H9 (cell line): ENCODE measurements around the gene BEX1. TPM values are rescaled to one million over a fixed set of nuclear protein-coding genes. Genes with fewer than 3 reads are reported as not detected.

Experiments used
- DNase-seq: peaks from one replicate; pipeline ENCODE4 v3.0.0-alpha.2; 2017
- H2AFZ ChIP-seq: one replicate; pipeline ENCODE4 v1.6.1; 2013; ENCODE audit warnings: mild to moderate bottlenecking, low read length, control low read depth, moderate library complexity
- H2AK5ac ChIP-seq: 2 replicates; pipeline ENCODE4 v1.6.1; 2013; ENCODE audit warnings: low read length, control low read depth, mixed read lengths; ENCODE audit not compliant: insufficient read length
- H2BK120ac ChIP-seq: one replicate; pipeline ENCODE4 v1.6.1; 2013; ENCODE audit warnings: low read depth, mild to moderate bottlenecking, low read length, control low read depth, inconsistent platforms; ENCODE audit not compliant: poor library complexity, severe bottlenecking
- H2BK12ac ChIP-seq: 2 replicates; pipeline ENCODE4 v1.6.1; 2013; ENCODE audit warnings: low read length, control low read depth, mixed read lengths, low read depth; ENCODE audit not compliant: insufficient read length
- H2BK15ac ChIP-seq: 2 replicates; pipeline ENCODE4 v1.6.1; 2013; ENCODE audit warnings: low read depth, low read length, control low read depth
- H2BK20ac ChIP-seq: one replicate; pipeline ENCODE4 v1.6.1; 2013; ENCODE audit warnings: low read depth, mild to moderate bottlenecking, low read length, control low read depth, inconsistent platforms; ENCODE audit not compliant: poor library complexity, severe bottlenecking
- H2BK5ac ChIP-seq: 2 replicates; pipeline ENCODE4 v1.6.1; 2013; ENCODE audit warnings: low read length, control low read depth, mixed read lengths; ENCODE audit not compliant: insufficient read length
- H3K14ac ChIP-seq: 2 replicates; pipeline ENCODE4 v1.6.1; 2013; ENCODE audit warnings: low read length, control low read depth; ENCODE audit not compliant: insufficient read depth
- H3K18ac ChIP-seq: 2 replicates; pipeline ENCODE4 v1.6.1; 2013; ENCODE audit warnings: low read depth, mild to moderate bottlenecking, mixed read lengths, low read length, control low read depth; ENCODE audit not compliant: insufficient read length
- H3K23ac ChIP-seq: 2 replicates; pipeline ENCODE4 v1.6.1; 2013; ENCODE audit warnings: low read length, control low read depth, mixed read lengths, low read depth; ENCODE audit not compliant: insufficient read length
- H3K23me2 ChIP-seq: 2 replicates; pipeline ENCODE4 v1.6.1; 2013; ENCODE audit warnings: low read depth, mild to moderate bottlenecking, mixed read lengths, low read length, control low read depth; ENCODE audit not compliant: insufficient read length, poor library complexity, severe bottlenecking
- H3K27ac ChIP-seq: 2 replicates; pipeline ENCODE4 v1.5.1; 2013; ENCODE audit warnings: low read length, control low read depth, mixed read lengths, low read depth; ENCODE audit not compliant: insufficient read length
- H3K27me3 ChIP-seq: 2 replicates; pipeline ENCODE4 v1.6.1; 2013; ENCODE audit warnings: low read length, control low read depth, inconsistent platforms; ENCODE audit not compliant: insufficient read depth
- H3K4ac ChIP-seq: 2 replicates; pipeline ENCODE4 v1.6.1; 2013; ENCODE audit warnings: low read depth, mild to moderate bottlenecking, control low read depth, inconsistent platforms, low read length, moderate library complexity
- H3K4me1 ChIP-seq: 2 replicates; pipeline ENCODE4 v1.6.1; 2013; ENCODE audit warnings: low read length, control low read depth, inconsistent platforms; ENCODE audit not compliant: insufficient read depth
- H3K4me2 ChIP-seq: 2 replicates; pipeline ENCODE4 v1.6.1; 2013; ENCODE audit warnings: low read length, control low read depth, mixed read lengths; ENCODE audit not compliant: insufficient read length, insufficient read depth
- H3K56ac ChIP-seq: 2 replicates; pipeline ENCODE4 v1.6.1; 2013; ENCODE audit warnings: low read depth, mild to moderate bottlenecking, mixed read lengths, low read length, control low read depth; ENCODE audit not compliant: insufficient read length
- H3K79me1 ChIP-seq: 2 replicates; pipeline ENCODE4 v1.6.1; 2013; ENCODE audit warnings: low read depth, mild to moderate bottlenecking, moderate library complexity, low read length, control low read depth, inconsistent platforms; ENCODE audit not compliant: insufficient read depth, poor library complexity, severe bottlenecking
- H3K79me2 ChIP-seq: 2 replicates; pipeline ENCODE4 v1.6.1; 2013; ENCODE audit warnings: low read length, control low read depth, inconsistent platforms; ENCODE audit not compliant: insufficient read depth
- H3K9ac ChIP-seq: 2 replicates; pipeline ENCODE4 v1.6.1; 2013; ENCODE audit warnings: low read length, control low read depth, mixed read lengths; ENCODE audit not compliant: insufficient read length; ENCODE audit errors: extremely low read depth
- H3K9me3 ChIP-seq: one replicate; pipeline ENCODE4 v1.6.1; 2013; ENCODE audit warnings: low read depth, low read length, inconsistent platforms; ENCODE audit not compliant: control insufficient read depth
- H3T11ph ChIP-seq: one replicate; pipeline ENCODE4 v1.6.1; 2013; ENCODE audit warnings: mild to moderate bottlenecking, low read length, control low read depth, inconsistent platforms
- H4K20me1 ChIP-seq: one replicate; pipeline ENCODE4 v1.6.1; 2013; ENCODE audit not compliant: control insufficient read depth, insufficient read length, insufficient read depth
- H4K5ac ChIP-seq: 2 replicates; pipeline ENCODE4 v1.6.1; 2013; ENCODE audit warnings: low read depth, mild to moderate bottlenecking, mixed read lengths, low read length, control low read depth; ENCODE audit not compliant: insufficient read length
- H4K8ac ChIP-seq: replicated peaks from 2 replicates; pipeline ENCODE4 v1.6.1; 2013; ENCODE audit warnings: low read length, control low read depth, mixed read lengths, low read depth; ENCODE audit not compliant: insufficient read length
- H4K91ac ChIP-seq: 2 replicates; pipeline ENCODE4 v1.6.1; 2013; ENCODE audit warnings: low read depth, mild to moderate bottlenecking, moderate library complexity, mixed read lengths, low read length, control low read depth; ENCODE audit not compliant: insufficient read length
- H3K27ac Mint-ChIP-seq, 3 experiments: 2 replicates in 2 of 3; 3 replicates in 1 of 3; pipeline ENCODE4 v1.8.0; 2020 to 2021; ENCODE audit warnings: mixed read lengths in 3 of 3, mild to moderate bottlenecking in 1 of 3, moderate library complexity in 1 of 3
- H3K27me3 Mint-ChIP-seq: 2 replicates; pipeline ENCODE4 v1.8.0; 2021; ENCODE audit warnings: low read depth, mild to moderate bottlenecking, moderate library complexity, mixed read lengths
- H3K36me3 Mint-ChIP-seq, 3 experiments: 2 replicates in 2 of 3; 3 replicates in 1 of 3; pipeline ENCODE4 v1.8.0; 2020 to 2021; ENCODE audit warnings: low read depth in 3 of 3, mixed read lengths in 3 of 3; ENCODE audit not compliant: insufficient read depth in 1 of 3
- H3K4me1 Mint-ChIP-seq, 2 experiments: 2 replicates each; pipeline ENCODE4 v1.8.0; 2020; ENCODE audit warnings: mixed read lengths in 2 of 2
- H3K4me3 Mint-ChIP-seq, 2 experiments: 2 replicates in 1 of 2; 3 replicates in 1 of 2; pipeline ENCODE4 v1.8.0; 2020 to 2021; ENCODE audit warnings: mild to moderate bottlenecking in 2 of 2, mixed read lengths in 2 of 2, moderate library complexity in 1 of 2
- H3K9me3 Mint-ChIP-seq, 2 experiments: 2 replicates in 1 of 2; 3 replicates in 1 of 2; pipeline ENCODE4 v1.8.0; 2020; ENCODE audit warnings: mild to moderate bottlenecking in 2 of 2, mixed read lengths in 2 of 2, moderate library complexity in 1 of 2
- WGBS: extraction: QIAGEN DNeasy Blood & Tissue Kit; methylation state at CpG from one replicate; pipeline ENCODE4 v1.1.7; 2013; ENCODE audit warnings: missing lambda C conversion rate, low lambda C conversion rate, mixed read lengths; ENCODE audit not compliant: insufficient read length; ENCODE audit errors: extremely low coverage; 5-methylcytosine and 5-hydroxymethylcytosine counted together
- total RNA-seq: library from RNA; stranded (reverse); gene quantifications from 2 replicates; pipeline ENCODE4 v1.2.1, GENCODE V29; 2021
- TF ChIP-seq, protein P1 (sequence below): fragments of 200-600 bp; sonication (generic); conservative IDR thresholded peaks from 3 replicates; pipeline ENCODE4 v1.8.0; 2021; ENCODE audit warnings: antibody characterized with exemption, mild to moderate bottlenecking

The BEX1 gene
- total RNA-seq, 1 experiment from 2014 or later, result 51.7 TPM

GRCh38 chrX:103101299-103102042 is 37.5 kb upstream of the BEX1 start:
- Mint-ChIP-seq H3K4me3 (no peak overlapping the region), H3K27me3 (peaks cover 2% of the 10 kb centered on the region; the same call in 1 of the 2 replicates), H3K27ac (no peak overlapping the region), H3K36me3 (peaks cover 3 to 6% (median 5%) of the 10 kb centered on the region in 3 experiments; a peak in 5 of 7 replicates), H3K4me1 (peaks cover 11 to 12% of the 10 kb centered on the region in 2 experiments), H3K9me3 (peaks cover 57 to 64% of the 10 kb centered on the region in 2 experiments)
- no peaks in the 10 kb centered on the region for H3K4me1 ChIP-seq
- no peak overlapping the region for H2BK15ac ChIP-seq
- H3K79me2 ChIP-seq, result no peaks in the 10 kb centered on the region
- peaks cover 10% of the 10 kb centered on the region for H3K9me3 ChIP-seq
- no peak overlapping the region for H3K18ac ChIP-seq
- H4K20me1 ChIP-seq, result no peaks in the 10 kb centered on the region
- H4K5ac ChIP-seq, result no peak overlapping the region
- H3K27ac ChIP-seq, result no peak overlapping the region
- no peaks in the 10 kb centered on the region for H3K23me2 ChIP-seq
- H4K91ac ChIP-seq, result no peak overlapping the region
- H2BK12ac ChIP-seq, result no peak overlapping the region
- no peak overlapping the region for H3T11ph ChIP-seq
- no peak overlapping the region for H2AFZ ChIP-seq
- H3K27me3 ChIP-seq, result no peaks in the 10 kb centered on the region
- no peak overlapping the region for H3K23ac ChIP-seq
- TF ChIP-seq, protein P1, sequence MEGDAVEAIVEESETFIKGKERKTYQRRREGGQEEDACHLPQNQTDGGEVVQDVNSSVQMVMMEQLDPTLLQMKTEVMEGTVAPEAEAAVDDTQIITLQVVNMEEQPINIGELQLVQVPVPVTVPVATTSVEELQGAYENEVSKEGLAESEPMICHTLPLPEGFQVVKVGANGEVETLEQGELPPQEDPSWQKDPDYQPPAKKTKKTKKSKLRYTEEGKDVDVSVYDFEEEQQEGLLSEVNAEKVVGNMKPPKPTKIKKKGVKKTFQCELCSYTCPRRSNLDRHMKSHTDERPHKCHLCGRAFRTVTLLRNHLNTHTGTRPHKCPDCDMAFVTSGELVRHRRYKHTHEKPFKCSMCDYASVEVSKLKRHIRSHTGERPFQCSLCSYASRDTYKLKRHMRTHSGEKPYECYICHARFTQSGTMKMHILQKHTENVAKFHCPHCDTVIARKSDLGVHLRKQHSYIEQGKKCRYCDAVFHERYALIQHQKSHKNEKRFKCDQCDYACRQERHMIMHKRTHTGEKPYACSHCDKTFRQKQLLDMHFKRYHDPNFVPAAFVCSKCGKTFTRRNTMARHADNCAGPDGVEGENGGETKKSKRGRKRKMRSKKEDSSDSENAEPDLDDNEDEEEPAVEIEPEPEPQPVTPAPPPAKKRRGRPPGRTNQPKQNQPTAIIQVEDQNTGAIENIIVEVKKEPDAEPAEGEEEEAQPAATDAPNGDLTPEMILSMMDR, result no peak
- H3K4ac ChIP-seq, result no peak overlapping the region
- H2BK20ac ChIP-seq, result no peak overlapping the region
- H3K4me2 ChIP-seq, result no peak overlapping the region
- WGBS, result no CpG with 5 or more reads among the region's 3 CpGs
- no peak overlapping the region for H3K14ac ChIP-seq
- no peaks in the 10 kb centered on the region for H3K79me1 ChIP-seq
- no peak overlapping the region for H3K56ac ChIP-seq
- no peak overlapping the region for H2BK120ac ChIP-seq
- no peak overlapping the region for H2BK5ac ChIP-seq
- no peak overlapping the region for H2AK5ac ChIP-seq
- no peak overlapping the region for H4K8ac ChIP-seq
- H3K9ac ChIP-seq, result no peak overlapping the region
- DNase-seq, result no peak
